HG02973 (cell line): Measurements from ENCODE around the gene SIRT1.
"Not testable (repeated sequence)": the region's sequence is repeated elsewhere in the genome, so short reads cannot be mapped to it uniquely, and the experiment has no call there.

Experiments used
- ATAC-seq: cut with Tn5 transposase; IDR thresholded peaks from one replicate; pipeline ENCODE4 v1.9.1; 2021; ENCODE audit warnings: moderate library complexity; ENCODE audit not compliant: unreplicated experiment

Gene SIRT1

DNA sequence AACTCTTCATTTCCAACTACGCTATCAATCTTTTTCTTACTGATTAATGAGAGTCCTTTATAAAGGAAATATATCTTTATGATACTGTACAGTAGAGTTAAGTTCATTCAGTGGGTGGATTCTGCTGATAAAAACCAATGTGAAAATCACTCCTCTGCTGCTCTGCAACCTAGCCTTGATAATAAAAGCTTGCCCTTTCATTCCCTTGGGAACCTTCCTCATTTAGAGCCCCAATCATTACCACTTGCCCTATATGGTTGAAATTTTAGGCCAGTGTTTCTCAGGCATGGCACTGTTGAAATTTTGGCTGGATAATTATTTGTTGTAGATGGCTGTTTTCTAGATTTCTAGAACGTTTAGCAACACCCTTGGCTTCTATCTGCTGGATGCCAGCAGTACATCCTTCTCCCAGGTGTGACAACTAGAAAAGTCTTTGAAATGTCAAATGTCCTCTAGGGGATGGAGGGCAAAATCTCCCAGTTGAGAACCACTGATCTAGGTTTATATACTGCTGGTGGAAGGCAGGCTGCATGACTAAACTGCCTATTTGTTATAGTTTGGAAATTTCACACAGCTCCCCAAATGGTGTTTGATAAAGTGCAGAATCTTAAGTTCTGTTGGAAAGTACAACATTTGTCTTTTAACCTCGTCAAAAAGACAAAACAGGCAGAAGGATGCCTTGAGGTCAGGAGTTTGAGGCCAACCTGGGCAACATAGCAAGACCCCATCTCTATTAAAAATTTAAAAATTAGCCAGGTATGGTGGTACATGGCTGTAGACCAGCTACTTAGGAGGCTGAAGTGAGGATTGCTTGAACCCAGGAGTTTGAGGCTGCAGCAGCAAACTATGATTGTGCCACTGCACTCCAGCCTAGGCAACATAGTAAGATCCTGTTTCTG is 8.9 kb upstream of the SIRT1 start:
- ATAC-seq: no peak

DNA sequence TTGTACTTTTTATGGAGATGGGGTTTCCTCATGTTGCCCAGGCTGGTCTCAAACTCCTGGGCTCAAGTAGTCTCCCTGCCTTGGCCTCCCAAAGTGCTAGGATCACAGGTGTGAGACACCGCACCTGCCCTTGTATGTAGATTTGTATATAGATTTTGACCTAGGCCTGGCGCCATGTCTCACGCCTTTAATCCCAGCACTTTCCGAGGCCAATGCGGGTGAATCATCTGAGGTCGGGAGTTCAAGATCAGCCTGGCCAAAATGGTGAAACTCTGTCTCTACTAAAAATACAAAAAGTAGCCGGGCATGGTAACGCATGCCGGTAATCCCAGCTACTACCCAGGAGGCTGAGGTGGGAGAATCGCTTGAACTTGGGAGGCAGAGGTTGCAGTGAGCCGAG is 7.0 kb upstream of the SIRT1 start:
- not testable (repeated sequence) for ATAC-seq

DNA sequence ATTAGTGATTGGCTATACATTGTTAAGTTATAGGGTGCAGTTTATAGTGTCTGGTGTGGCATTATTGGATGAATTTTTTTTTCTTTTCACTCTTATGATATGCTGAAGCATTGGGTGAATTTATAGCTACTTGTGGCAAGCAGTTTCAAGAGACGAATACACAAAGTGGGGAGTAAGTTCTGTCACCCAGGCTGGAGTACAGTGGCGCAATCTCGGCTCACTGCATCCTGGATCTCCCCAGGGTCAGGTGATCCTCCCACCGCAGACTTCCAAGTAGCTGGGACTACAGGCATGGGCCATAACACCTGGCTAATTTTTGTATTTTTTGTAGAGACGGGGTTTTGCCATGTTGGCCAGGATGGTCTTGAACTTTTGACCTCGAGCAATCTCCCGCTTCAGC is 6.3 kb upstream of the SIRT1 start:
- no peak for ATAC-seq

DNA sequence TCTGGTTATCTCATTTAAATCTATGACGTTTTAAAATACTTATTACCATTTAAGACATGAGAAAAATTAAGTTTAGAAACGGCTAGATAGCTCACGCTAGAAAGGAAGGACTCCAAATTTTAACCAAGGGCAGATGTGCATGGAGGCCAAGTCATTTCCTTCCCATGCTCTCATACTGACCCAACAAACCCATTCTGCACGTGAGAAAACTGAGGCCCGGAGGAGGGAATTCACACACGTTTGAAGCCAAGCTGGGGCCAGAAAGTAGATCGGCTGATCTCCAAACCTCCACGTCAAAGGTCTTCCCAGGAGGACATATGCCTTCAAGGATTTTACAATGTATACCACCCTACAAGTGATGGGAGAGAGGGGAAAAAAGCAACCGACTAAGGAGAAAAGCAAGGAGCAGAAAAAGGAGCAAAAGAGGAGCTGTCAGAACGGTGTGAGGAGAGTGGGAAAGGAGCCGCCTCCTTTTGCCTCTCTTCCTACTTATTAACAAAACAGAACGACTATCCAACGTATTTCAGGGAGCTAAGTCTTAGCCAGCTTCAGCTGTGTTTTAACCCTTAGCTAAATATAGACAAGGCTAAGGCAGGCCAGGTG is 645 bp upstream of the SIRT1 start:
- no peak for ATAC-seq

DNA sequence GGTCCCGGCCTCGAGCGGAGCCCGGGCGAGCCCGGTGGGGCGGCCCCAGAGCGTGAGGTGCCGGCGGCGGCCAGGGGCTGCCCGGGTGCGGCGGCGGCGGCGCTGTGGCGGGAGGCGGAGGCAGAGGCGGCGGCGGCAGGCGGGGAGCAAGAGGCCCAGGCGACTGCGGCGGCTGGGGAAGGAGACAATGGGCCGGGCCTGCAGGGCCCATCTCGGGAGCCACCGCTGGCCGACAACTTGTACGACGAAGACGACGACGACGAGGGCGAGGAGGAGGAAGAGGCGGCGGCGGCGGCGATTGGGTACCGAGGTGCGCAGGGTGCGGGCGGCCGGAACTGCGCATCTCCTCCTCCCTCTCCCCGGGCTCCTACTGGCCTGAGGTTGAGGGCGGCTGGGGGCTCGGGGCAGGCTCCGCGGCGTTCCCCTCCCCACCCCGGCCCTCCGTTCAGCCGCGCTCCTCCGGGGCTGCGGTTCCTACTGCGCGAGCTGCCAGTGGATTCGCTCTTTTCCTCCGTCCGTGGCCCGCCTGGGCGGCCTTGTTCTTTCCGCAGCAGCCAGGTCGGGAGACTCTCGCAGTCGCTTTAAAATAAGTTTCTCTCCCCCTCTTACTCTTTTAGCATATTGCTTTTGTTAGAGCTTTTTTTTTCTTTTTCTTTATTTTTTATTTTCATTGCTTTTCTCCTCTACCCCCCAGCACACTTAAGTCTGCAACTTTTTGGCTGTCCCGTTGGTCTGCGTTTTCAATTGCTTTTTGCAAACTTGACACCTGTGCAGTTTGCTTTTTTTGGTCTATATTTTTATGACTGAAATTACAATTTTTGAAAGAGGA is 600 bp downstream of the SIRT1 start:
- peak; percentile 51 for ATAC-seq

DNA sequence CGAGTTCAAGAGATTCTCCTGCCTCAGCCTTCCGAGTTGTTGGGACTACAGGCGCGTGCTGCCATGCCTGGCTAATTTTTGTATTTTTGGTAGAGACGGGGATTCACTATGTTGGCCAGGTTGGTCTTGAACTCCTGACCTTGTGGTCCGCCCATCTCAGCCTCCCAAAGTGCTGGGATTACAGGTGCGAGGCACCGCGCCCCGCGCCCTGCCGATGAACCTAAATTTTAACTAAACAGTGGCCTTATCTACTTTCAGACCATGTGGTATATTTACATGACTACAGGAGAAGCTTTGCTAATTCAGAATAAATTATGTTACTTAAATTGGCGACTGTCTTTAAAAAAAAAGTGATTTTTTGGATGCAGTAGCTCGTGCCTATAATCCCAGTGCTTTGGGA is 9.2 kb downstream of the SIRT1 start:
- ATAC-seq: no peak

DNA sequence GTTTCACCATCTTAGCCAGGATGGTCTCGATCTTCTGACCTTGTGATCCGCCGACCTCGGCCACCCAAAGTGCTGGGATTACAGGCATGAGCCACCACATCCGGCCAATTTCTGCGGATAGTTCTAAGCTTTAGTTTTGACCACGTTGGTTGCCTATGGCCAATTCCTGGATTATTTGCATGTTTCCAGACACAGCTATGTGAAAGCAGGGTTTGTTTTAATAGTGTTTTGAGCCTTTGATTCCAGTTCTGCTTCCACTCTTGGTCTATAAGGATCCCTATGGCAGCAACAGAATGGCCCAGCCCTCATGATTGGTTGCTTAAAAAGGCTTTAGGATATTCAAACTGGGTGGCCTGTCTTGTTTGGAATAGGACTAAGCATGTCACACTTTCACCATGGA is 19.1 kb downstream of the SIRT1 start:
- no peak for ATAC-seq

DNA sequence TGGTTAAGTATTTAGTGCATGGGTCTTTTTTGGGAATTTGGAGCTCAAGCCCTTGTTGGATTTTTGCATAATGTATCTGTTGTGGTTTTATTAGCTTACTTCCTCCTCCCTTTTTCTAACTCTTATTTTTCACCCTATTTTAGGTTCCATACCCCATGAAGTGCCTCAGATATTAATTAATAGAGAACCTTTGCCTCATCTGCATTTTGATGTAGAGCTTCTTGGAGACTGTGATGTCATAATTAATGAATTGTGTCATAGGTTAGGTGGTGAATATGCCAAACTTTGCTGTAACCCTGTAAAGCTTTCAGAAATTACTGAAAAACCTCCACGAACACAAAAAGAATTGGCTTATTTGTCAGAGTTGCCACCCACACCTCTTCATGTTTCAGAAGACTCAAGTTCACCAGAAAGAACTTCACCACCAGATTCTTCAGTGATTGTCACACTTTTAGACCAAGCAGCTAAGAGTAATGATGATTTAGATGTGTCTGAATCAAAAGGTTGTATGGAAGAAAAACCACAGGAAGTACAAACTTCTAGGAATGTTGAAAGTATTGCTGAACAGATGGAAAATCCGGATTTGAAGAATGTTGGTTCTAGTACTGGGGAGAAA is 28.0 kb downstream of the SIRT1 start:
- no peak for ATAC-seq

DNA sequence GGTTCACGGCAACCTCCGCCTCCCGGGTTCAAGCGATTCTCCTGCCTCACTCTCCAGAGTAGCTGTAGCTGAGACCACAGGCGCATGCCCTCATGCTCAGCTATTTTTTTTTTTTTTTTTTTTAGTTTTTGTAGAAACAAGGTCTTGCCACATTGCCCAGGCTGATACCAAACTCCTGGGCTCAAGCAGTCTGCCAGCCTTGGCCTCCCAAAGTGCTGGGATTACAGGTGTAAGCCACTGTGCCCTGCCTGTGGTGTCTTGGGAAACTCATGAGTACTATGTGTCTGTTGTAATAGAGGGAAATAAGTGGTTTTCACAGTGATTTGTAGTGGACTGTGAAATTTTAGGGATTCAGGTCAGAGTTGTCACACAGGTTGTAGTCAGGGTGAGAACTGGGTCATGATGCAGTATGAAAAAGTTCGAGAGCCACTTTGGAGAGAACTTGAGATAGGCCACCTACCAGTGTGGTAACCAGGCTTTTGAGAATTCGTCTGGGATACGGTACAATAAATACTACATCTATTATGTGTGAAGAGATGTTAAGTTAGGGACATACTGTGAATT is 30.4 kb downstream of the SIRT1 start:
- ATAC-seq: no peak

DNA sequence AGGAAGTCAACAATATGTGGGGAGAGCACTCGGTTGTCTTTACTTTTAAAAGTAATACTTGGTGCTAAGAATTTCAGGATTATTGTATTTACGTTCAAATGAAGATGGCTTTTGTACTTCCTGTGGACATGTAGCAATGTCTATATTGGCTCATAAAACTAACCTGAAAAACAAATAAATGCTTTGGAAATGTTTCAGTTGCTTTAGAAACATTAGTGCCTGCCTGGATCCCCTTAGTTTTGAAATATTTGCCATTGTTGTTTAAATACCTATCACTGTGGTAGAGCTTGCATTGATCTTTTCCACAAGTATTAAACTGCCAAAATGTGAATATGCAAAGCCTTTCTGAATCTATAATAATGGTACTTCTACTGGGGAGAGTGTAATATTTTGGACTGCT is 32.7 kb downstream of the SIRT1 start:
- no peak for ATAC-seq

DNA sequence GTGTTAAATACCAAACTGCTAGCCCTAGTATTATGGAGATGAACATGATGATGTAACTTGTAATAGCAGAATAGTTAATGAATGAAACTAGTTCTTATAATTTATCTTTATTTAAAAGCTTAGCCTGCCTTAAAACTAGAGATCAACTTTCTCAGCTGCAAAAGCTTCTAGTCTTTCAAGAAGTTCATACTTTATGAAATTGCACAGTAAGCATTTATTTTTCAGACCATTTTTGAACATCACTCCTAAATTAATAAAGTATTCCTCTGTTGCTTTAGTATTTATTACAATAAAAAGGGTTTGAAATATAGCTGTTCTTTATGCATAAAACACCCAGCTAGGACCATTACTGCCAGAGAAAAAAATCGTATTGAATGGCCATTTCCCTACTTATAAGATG is 33.2 kb downstream of the SIRT1 start:
- ATAC-seq: no peak

DNA sequence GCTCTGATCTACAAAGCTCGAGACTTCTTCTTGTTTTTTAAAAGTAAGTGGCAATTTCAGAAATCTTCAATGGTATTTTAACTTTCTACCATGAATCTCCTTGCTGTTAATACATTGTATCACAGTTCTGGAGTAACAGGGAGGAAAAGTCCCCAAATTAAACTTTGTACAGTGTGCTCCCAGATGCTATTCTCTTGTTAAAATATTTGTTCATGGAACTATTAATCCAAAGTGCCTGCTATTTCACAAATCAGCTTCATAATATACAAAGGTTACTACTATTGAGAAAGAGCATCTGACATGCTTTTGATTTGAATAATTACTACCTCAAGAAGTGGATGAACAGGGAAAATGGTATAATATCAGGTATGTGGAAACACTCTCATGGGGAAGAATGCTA is 36.6 kb downstream of the SIRT1 start:
- no peak for ATAC-seq

DNA sequence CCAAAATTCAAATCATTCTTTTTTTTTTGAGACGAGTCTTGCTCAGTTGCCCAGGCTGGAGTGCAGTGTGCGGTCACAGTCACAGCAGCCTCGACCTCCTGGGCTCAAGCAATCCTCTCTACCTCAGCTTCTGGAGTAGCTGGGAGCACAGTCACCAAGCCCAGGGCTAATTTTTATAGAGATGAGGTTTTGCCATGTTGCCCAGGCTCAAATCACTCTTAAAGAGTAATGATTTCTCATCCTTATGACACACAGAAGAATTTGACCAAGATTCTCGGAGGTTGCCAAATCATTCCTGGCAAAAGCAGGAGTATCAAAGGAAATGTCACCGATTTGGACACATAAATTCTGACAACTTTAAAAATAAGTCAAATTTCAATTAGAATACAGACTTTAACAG is 39.1 kb downstream of the SIRT1 start:
- ATAC-seq: no peak

DNA sequence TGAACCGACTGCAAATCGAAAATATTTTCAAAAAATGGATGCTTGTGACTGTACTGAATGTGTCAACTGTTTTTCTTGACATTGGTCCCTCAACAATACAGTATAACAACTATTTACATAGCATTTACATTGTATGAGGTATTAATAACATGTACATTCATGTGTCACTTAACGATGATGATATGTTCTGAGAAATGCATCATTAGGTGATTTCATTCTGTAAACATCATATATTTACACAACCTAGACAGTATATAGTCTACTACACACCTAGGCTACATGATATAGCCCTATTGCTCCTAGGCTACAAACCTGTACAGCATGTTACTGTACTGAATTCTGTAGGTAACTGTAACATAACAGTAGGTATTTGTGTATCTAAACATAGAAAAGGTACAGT is 39.7 kb downstream of the SIRT1 start:
- no peak for ATAC-seq

DNA sequence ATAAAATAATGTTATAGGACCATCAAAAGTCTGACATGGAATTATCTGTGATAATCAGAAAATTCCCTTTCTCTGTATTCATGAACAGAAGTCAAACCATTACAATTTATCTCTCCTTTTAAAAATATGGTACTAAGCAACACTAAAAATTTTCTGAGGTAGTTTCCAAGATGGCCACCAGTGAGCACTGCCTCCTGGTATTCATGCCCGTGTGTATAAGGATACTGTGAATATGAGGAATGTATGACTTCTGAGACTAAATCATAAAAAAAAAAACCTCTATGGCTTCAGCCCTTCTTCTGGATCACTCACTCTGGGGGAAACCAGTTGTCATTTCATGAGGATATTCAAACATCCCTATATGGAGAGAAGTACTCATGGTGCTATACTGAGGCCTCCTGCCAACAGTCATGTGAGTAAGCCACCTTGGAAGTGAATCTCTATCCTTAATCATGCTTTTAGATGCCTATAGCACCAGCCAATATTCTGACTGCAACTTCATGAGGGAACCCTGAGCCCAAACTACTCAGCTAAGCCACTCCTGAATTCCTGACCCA is 41.1 kb downstream of the SIRT1 start:
- ATAC-seq: no peak

DNA sequence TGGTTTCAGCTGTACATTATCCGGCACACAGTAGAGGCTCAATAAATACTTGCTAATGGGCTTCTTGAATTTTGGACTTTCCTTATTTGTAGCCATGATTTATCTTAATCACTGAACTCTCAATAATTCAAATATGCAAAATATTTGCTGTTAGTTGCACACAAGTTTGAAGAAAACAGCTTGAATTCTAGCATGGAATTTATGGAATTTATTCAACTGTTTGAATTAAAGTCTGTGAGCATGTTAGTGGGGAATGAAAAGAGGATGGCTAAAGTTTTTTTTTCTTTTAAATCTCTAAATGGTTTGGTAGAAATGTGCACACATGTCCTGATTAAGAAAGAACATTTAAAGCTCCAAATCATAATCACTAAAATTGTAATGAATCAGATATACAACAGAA is 42.5 kb downstream of the SIRT1 start:
- no peak for ATAC-seq

DNA sequence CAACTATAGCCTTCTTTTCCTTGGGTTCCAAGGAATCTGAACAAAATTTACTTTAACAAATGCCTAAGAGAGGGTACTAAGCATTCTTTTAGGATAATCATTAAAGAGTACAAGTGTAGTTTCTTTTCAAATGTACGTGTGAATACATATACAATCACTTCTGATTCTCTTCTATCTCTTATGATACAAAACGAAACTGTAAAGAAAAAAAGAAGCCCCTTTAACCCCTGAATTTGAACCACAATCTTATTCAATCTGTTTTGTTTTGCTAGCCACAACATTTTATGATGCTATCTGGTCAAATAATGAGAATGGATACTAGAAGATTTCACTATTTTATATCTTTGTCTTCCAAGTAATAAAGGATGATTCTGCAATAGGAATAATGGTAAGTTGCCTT is 48.7 kb downstream of the SIRT1 start:
- ATAC-seq: no peak

DNA sequence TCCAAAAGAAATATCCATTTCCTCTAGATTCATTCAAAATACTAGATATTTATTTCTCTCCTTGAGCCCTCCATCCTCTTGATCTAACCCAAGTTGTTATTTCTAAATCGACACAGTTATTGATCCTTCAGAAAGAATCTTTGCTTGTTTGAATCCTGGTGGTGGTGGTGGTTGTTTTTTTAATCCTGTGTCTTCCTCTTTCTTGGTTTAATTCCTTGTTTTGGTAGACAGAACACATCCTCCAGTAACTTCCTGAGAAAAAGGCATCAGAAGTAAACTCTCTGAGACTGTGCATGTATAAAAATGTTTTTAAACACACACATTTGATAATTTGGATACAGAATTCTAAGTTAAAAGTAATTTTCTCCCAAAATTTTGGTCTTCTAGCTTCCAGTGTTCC is 49.9 kb downstream of the SIRT1 start:
- no peak for ATAC-seq

DNA sequence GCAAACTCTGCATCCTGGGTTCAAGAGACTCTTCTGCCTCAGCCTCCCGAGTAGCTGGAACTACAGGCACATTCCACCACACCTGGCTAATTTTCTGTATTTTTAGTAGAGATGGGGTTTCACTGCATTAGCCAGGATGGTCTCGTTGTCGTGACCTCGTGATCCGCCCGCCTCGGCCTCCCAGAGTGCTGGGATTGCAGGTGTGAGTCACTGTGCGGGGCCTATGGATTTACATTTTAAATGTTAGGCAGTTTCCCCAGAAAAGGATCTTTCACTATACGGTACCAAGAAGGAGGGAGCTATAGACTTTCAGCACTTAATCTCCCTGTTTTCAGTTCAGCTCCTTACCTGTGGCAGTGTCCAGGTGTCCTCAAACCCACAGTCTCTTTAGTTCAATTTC is 50.8 kb downstream of the SIRT1 start:
- no peak for ATAC-seq

DNA sequence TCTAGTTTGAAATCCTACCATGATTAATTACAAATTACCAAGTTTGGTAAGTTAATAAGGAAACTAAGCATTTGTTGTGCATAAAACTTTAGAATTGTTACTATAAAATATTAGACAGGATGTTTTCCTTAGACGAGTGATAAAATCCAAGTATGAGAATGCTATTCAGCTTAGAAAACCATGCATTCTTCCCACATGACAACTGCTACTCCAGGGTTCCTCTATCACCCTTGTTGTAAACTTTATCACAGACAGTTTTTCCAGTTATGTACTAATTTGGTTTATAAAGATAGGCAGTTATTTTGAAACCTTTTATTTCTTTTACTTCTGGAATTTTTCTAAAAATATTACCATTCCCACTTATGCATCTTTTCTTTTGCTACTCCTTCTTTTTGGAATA is 52.0 kb downstream of the SIRT1 start:
- no peak for ATAC-seq

DNA sequence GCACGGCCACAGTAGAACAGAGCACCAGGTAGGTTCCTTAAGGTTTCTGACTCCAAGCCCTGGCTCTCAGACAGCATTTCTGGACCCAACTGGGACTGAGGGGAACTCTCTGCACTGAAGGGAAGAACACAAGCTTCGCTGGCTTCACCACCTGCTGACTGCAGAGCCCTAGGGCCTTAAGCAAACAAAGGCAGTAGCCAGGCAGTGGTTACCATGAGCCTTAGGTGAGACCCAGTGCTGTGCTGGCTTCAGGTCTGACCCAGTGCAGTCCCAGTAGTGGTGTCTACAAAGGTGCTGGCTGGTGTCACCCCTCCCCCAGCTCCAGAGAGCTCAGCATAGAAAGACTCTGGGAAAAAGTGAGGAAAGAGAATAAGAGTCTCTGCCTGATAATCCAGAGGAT is 59.5 kb downstream of the SIRT1 start:
- no peak for ATAC-seq
